ENCODE results near the gene VTN. TPM values are rescaled to one million over a fixed set of nuclear protein-coding genes. Genes with fewer than 3 reads are reported as not detected.

VTN gene
- total RNA-seq, 1 experiment from 2014 or later: not detected

GRCh38 chr17:28390984-28391383 lies 20.9 kb upstream of the VTN start:
- no TSS peak for BruUV-seq (replicated peaks)
- Mint-ChIP-seq H3K9me3 (ENCODE audit: low read depth, unreplicated experiment) (no peaks in the 10 kb centered on the region), H3K27ac (ENCODE audit: unreplicated experiment) (no peak overlapping the region), H3K4me1 (ENCODE audit: low read depth, unreplicated experiment) (no peaks in the 10 kb centered on the region), H3K27me3 (ENCODE audit: unreplicated experiment) (no peaks in the 10 kb centered on the region), H3K36me3 (ENCODE audit: insufficient read depth, unreplicated experiment) (no peaks in the 10 kb centered on the region), H3K4me3 (ENCODE audit: low read depth, unreplicated experiment) (no peak overlapping the region)
- intact Hi-C loops (cut with micrococcal nuclease; ENCODE audit: unreplicated experiment): no loop called here
- CTCF ChIA-PET: interaction anchor here (0.7 kb wide), 1 partner anchor 9 kb away, joined by 11 read pairs; no protein-coding TSS in a partner anchor
- DNase-seq: no peak
- no peak for TF ChIP-seq CTCF (IDR thresholded peaks at IDR 0.05; ENCODE audit: unreplicated experiment)

- H3K9me3 Mint-ChIP-seq (ENCODE audit: low read depth, unreplicated experiment): no peaks in the 10 kb centered on the region
- no peak overlapping the region for H3K27ac Mint-ChIP-seq (ENCODE audit: unreplicated experiment)
- no peak for TF ChIP-seq CTCF (IDR thresholded peaks at IDR 0.05; ENCODE audit: unreplicated experiment)
- H3K36me3 Mint-ChIP-seq (ENCODE audit: insufficient read depth, unreplicated experiment): no peaks in the 10 kb centered on the region
- intact Hi-C loops (cut with micrococcal nuclease; ENCODE audit: unreplicated experiment): no loop called here
- CTCF ChIA-PET: no interaction called here
- no peaks in the 10 kb centered on the region for H3K4me1 Mint-ChIP-seq (ENCODE audit: low read depth, unreplicated experiment)
- BruUV-seq (replicated peaks): no TSS peak
- no peaks in the 10 kb centered on the region for H3K27me3 Mint-ChIP-seq (ENCODE audit: unreplicated experiment)
- DNase-seq: no peak
- no peak overlapping the region for H3K4me3 Mint-ChIP-seq (ENCODE audit: low read depth, unreplicated experiment)
These were observed 20.5 kb upstream of the VTN start for GRCh38 chr17:28390563-28390962.

- H3K36me3 Mint-ChIP-seq (ENCODE audit: insufficient read depth, unreplicated experiment): no peaks in the 10 kb centered on the region
These were observed 20.0 kb upstream of the VTN start for GRCh38 chr17:28390141-28390540.

GRCh38 chr17:28388106-28388505 lies 18.0 kb upstream of the VTN start:
- Mint-ChIP-seq H3K4me3 (ENCODE audit: low read depth, unreplicated experiment) (no peak overlapping the region), H3K27me3 (ENCODE audit: unreplicated experiment) (peaks cover 13% of the 10 kb centered on the region), H3K4me1 (ENCODE audit: low read depth, unreplicated experiment) (peaks cover 9% of the 10 kb centered on the region), H3K27ac (ENCODE audit: unreplicated experiment) (no peak overlapping the region), H3K36me3 (ENCODE audit: insufficient read depth, unreplicated experiment) (peaks cover 16% of the 10 kb centered on the region), H3K9me3 (ENCODE audit: low read depth, unreplicated experiment) (no peaks in the 10 kb centered on the region)
- no TSS peak for BruUV-seq (replicated peaks)
- TF ChIP-seq CTCF (IDR thresholded peaks at IDR 0.05; ENCODE audit: unreplicated experiment): no peak
- no peak for DNase-seq
- CTCF ChIA-PET: interaction anchor here (0.7 kb wide), 1 partner anchor 31 kb away, joined by 3 read pairs; no protein-coding TSS in a partner anchor
- intact Hi-C loops (cut with micrococcal nuclease; ENCODE audit: unreplicated experiment): no loop called here

More at GRCh38 chr17:28390141-28390540, 20.0 kb upstream of the VTN start:
- Mint-ChIP-seq H3K27me3 (ENCODE audit: unreplicated experiment) (no peaks in the 10 kb centered on the region), H3K9me3 (ENCODE audit: low read depth, unreplicated experiment) (no peaks in the 10 kb centered on the region), H3K27ac (ENCODE audit: unreplicated experiment) (no peak overlapping the region), H3K4me1 (ENCODE audit: low read depth, unreplicated experiment) (no peaks in the 10 kb centered on the region), H3K4me3 (ENCODE audit: low read depth, unreplicated experiment) (no peak overlapping the region)
- no TSS peak for BruUV-seq (replicated peaks)
- no peak for DNase-seq
- CTCF ChIA-PET: no interaction called here
- intact Hi-C loops (cut with micrococcal nuclease; ENCODE audit: unreplicated experiment): no loop called here
- no peak for TF ChIP-seq CTCF (IDR thresholded peaks at IDR 0.05; ENCODE audit: unreplicated experiment)

Data from Calu3 (cell line).